ENCODE results near the gene NUDT3.

DNA sequence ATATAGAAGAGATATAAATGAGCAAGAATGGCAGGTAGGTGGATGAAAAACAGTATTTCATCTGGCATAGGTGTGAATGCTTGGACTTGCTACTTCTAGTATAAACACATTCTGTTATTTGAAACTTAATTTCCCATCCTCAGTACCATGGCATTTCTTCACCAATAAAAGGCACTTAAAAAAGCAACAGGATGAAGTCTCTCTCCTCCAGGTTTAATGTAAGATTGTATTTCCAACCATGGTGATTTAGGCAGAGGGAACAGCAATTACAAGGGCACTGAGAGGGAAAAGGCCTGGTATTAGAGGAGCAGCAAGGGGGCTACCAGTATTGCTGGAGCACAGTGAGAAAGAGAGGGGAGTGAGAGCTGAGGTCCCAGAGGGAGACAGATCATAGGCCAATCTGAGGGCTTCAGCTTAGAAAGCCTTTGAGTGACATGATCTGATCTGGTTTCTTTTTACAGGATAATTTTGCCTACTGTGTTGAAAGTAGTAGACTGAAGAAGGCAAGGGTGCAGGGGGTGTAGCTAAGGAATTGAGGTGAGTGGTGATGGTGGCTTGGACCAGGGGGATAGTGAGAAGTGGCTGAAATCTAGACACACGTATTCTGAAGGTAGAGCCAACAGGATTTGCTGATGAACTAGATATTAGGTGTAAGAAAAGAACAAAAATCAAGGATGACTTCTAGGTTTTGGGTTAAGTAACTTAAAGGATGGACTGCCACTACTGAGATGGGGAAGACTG, 75.9 kb downstream of the NUDT3 start:
- TF ChIP-seq, protein P1, sequence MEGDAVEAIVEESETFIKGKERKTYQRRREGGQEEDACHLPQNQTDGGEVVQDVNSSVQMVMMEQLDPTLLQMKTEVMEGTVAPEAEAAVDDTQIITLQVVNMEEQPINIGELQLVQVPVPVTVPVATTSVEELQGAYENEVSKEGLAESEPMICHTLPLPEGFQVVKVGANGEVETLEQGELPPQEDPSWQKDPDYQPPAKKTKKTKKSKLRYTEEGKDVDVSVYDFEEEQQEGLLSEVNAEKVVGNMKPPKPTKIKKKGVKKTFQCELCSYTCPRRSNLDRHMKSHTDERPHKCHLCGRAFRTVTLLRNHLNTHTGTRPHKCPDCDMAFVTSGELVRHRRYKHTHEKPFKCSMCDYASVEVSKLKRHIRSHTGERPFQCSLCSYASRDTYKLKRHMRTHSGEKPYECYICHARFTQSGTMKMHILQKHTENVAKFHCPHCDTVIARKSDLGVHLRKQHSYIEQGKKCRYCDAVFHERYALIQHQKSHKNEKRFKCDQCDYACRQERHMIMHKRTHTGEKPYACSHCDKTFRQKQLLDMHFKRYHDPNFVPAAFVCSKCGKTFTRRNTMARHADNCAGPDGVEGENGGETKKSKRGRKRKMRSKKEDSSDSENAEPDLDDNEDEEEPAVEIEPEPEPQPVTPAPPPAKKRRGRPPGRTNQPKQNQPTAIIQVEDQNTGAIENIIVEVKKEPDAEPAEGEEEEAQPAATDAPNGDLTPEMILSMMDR (conservative IDR thresholded peaks at IDR 0.05; ENCODE audit: low read depth in 2 of 2): no peak
- TF ChIP-seq EZH2phosphoT487 (IDR thresholded peaks at IDR 0.05; ENCODE audit: unreplicated experiment) (no peak), ZNF114 (CRISPR knock-in tag; IDR thresholded peaks at IDR 0.05) (no peak)
